Measurements from ENCODE around the gene SSUH2. TPM values are rescaled to one million over a fixed set of nuclear protein-coding genes. Genes with fewer than 3 reads are reported as not detected.
A peak's percentile ranks its signal among the peaks of the same experiment; 100 is the strongest.

The SSUH2 gene
- total and polyA plus RNA-seq, 2 of the 13 experiments (the other 11 are each of a cell fraction or from before 2014, with no cell fraction given), result 38.1 to 136 TPM

GRCh38 chr3:8649757-8650156, 5.2 kb upstream of the SSUH2 start (continued):
- TF ChIP-seq ZNF142 (CRISPR knock-in tag; IDR thresholded peaks at IDR 0.05) (no peak), ZNF782 (CRISPR knock-in tag; IDR thresholded peaks at IDR 0.05; ENCODE audit: borderline replicate concordance) (0 out of 2 replicates have a peak, but pooled peaks have one; percentile 58), BHLHE40 (IDR thresholded peaks at IDR 0.05; ENCODE audit: low read length) (no peak), ZMYM3 (CRISPR knock-in tag; IDR thresholded peaks at IDR 0.05) (peak; percentile 90), HOXA5 (CRISPR knock-in tag; IDR thresholded peaks at IDR 0.05) (no peak), RARA (CRISPR knock-in tag; IDR thresholded peaks at IDR 0.05) (no peak), ZNF350 (CRISPR knock-in tag; IDR thresholded peaks at IDR 0.05; ENCODE audit: borderline replicate concordance, low read depth) (no peak), SOX6 (IDR thresholded peaks at IDR 0.05) (no peak), SOX6 (CRISPR knock-in tag; IDR thresholded peaks at IDR 0.05) (no peak), ZNF691 (CRISPR knock-in tag; IDR thresholded peaks at IDR 0.05; ENCODE audit: borderline replicate concordance, low read depth) (0 out of 2 replicates have a peak, but pooled peaks have one; percentile 21)

Measured in HepG2 (cell line).